IPS-NIHi11 (cell line): ENCODE results near the gene PCDHB12.
"Not testable (repeated sequence)": the region's sequence is repeated elsewhere in the genome, so short reads cannot be mapped to it uniquely, and the experiment has no call there.

Experiments used
- DNase-seq: peaks from one replicate; pipeline ENCODE4 v3.0.0; 2012; ENCODE audit warnings: mixed read lengths, low spot score

The PCDHB12 gene

GRCh38 chr5:141210281-141210680, 1.8 kb downstream of the PCDHB12 start:
- DNase-seq: not testable (repeated sequence)

DNA sequence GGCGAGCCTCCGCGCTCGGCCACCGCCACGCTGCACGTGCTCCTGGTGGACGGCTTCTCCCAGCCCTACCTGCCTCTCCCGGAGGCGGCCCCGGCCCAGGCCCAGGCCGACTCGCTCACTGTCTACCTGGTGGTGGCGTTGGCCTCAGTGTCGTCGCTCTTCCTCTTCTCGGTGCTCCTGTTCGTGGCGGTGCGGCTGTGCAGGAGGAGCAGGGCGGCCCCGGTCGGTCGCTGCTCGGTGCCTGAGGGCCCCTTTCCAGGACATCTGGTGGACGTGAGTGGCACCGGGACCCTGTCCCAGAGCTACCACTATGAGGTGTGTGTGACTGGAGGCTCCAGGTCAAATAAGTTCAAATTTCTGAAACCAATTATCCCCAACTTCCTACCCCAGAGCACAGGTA, 2.3 kb downstream of the PCDHB12 start:
- DNase-seq: not testable (repeated sequence)

GRCh38 chr5:141213656-141214339, 5.3 kb downstream of the PCDHB12 start, which contains the start of gene PCDHB13:
Gene PCDHB13, plus strand, starts transcription at chr5:141213919. Its CDS starts 205 bp downstream, at chr5:141214124.
- not testable (repeated sequence) for DNase-seq

DNA sequence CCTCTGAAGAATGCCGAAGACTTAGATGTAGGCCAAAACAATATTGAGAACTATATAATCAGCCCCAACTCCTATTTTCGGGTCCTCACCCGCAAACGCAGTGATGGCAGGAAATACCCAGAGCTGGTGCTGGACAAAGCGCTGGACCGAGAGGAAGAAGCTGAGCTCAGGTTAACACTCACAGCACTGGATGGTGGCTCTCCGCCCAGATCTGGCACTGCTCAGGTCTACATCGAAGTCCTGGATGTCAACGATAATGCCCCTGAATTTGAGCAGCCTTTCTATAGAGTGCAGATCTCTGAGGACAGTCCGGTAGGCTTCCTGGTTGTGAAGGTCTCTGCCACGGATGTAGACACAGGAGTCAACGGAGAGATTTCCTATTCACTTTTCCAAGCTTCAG, 6.1 kb downstream of the PCDHB12 start:
- DNase-seq: not testable (repeated sequence)

GRCh38 chr5:141215504-141215903, 7.0 kb downstream of the PCDHB12 start:
- DNase-seq: not testable (repeated sequence)

GRCh38 chr5:141216035-141216434, 7.5 kb downstream of the PCDHB12 start:
- DNase-seq: not testable (repeated sequence)

- peak; percentile 65 for DNase-seq
Measured at GRCh38 chr5:141223112-141223783, 14.7 kb downstream of the PCDHB12 start, which contains the start of gene PCDHB14. Gene PCDHB14, plus strand, starts transcription at chr5:141223343. Its CDS starts 163 bp downstream, at chr5:141223506.

DNA sequence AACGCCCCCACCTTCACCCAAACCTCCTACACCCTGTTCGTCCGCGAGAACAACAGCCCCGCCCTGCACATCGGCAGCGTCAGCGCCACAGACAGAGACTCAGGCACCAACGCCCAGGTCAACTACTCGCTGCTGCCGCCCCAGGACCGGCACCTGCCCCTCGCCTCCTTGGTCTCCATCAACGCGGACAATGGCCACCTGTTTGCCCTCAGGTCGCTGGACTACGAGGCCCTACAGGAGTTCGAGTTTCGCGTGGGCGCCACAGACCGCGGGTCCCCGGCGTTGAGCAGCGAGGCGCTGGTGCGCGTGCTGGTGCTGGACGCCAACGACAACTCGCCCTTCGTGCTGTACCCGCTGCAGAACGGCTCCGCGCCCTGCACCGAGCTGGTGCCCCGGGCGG, 16.3 kb downstream of the PCDHB12 start:
- DNase-seq: not testable (repeated sequence)

GRCh38 chr5:141225421-141225820, 16.9 kb downstream of the PCDHB12 start:
- DNase-seq: not testable (repeated sequence)

- DNase-seq: no peak
Measured at GRCh38 chr5:141234109-141234667, 25.7 kb downstream of the PCDHB12 start.

DNA sequence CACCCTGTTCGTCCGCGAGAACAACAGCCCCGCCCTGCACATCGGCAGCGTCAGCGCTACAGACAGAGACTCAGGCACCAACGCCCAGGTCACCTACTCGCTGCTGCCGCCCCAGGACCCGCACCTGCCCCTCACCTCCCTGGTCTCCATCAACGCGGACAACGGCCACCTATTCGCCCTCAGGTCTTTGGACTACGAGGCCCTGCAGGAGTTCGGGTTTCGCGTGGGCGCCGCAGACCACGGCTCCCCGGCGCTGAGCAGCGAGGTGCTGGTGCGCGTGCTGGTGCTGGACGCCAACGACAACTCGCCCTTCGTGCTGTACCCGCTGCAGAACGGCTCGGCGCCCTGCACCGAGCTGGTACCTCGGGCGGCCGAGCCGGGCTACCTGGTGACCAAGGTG, 27.4 kb downstream of the PCDHB12 start:
- DNase-seq: not testable (repeated sequence)

GRCh38 chr5:141236516-141237313, 28.2 kb downstream of the PCDHB12 start:
- no peak for DNase-seq

- DNase-seq: no peak
Measured at GRCh38 chr5:141241496-141241895, 33.0 kb downstream of the PCDHB12 start.

DNA sequence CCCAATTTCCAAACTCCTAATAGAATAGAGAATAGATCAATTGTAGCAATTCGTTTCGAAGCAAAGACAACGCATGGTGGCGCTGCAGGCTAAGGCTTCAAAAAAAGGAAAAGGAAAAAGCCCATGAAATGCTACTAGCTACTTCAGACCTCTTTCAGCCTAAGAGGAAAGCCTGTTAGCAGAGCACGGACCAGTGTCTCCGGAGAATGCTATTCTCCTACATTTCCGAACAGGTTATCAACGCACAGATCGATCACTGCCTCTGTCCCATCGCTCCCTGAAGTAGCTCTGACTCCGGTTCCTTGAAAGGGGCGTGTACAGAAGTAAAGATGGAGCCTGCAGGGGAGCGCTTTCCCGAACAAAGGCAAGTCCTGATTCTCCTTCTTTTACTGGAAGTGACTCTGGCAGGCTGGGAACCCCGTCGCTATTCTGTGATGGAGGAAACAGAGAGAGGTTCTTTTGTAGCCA, 36.8 kb downstream of the PCDHB12 start, which contains the start of gene PCDHB15:
TSS of gene PCDHB15 (plus strand) at position 146 of the 468 bp plus-strand sequence. CDS start at position 330, 184 bp downstream.
- peak; percentile 26 for DNase-seq

DNA sequence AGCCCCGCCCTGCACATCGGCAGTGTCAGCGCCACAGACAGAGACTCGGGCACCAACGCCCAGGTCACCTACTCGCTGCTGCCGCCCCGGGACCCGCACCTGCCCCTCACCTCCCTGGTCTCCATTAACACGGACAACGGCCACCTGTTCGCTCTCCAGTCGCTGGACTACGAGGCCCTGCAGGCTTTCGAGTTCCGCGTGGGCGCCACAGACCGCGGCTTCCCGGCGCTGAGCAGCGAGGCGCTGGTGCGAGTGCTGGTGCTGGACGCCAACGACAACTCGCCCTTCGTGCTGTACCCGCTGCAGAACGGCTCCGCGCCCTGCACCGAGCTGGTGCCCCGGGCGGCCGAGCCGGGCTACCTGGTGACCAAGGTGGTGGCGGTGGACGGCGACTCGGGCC, 38.5 kb downstream of the PCDHB12 start:
- DNase-seq: not testable (repeated sequence)

DNA sequence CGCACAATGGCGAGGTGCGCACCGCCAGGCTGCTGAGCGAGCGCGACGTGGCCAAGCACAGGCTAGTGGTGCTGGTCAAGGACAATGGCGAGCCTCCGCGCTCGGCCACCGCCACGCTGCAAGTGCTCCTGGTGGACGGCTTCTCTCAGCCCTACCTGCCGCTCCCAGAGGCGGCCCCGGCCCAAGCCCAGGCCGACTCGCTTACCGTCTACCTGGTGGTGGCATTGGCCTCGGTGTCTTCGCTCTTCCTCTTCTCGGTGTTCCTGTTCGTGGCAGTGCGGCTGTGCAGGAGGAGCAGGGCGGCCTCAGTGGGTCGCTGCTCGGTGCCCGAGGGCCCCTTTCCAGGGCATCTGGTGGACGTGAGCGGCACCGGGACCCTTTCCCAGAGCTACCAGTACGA, 38.9 kb downstream of the PCDHB12 start:
- not testable (repeated sequence) for DNase-seq

DNA sequence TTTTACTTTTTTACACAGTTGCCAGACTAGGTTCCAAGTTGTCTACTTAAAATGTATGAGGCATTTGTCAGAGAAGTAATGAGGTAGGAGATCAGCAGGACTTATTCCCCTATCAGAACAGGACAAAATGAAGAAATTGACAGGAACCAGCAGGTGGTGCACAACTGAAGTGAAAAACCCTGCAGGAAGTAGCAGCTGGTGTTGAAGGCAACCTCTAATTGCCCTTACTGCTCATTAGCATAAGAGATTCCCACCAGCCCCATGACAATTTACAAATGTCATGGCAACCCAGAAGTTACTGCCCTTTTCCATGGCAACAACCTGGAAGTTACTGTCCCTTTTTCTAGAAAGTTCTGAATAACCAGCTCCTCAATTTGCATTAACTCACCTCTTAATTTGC, 42.1 kb downstream of the PCDHB12 start:
- no peak for DNase-seq

DNA sequence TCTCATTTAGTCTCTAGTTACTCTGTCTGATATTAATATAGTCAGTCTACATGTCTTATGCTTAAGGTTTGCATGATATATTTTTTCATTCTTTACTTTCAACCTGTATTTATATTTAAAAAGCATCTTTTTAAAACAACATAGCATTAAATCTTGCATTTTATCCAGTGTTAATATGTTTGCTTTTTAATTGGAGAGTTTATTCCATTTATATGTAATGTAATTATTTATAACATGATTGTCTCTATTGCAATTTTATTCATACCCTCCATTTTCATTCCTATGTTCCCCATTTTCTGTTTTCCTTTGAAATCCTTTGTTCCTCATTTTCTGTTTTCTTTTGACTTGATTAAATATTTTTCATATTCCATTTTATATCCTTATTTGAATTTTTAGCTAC, 49.9 kb downstream of the PCDHB12 start:
- DNase-seq: no peak

DNA sequence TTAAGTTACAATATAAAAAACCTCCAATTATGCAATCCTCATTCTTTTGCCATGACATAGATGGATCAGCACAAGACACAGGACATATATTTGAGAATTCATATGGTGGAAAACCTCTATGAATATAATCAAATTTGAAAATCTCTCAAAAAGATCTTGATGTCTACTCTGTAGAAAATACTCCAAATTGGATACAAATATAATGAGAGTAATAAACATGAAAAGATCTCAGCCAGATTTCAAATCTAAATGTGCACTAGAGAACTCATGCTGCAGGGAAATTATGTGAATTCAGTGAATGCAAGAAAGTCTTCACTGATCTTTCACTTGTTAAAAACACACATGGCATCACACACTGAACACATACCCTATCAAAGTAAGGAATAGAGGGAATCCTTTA, 50.4 kb downstream of the PCDHB12 start:
- DNase-seq: no peak

GRCh38 chr5:141260458-141261237, 52.1 kb downstream of the PCDHB12 start:
- DNase-seq: no peak

DNA sequence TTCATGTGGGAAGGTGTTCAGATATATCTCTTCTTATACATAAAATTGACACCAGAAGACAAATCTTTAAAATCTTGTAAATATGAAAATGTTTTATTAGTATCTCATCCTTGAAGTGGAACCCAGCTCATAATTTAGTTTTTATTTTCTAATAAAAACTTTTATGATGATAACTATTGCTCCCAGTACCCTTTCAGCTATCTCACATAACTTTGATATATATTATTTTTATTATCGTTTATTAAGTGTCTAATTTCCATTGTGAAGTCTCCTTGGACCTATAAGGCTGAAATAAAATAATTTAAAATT, 52.7 kb downstream of the PCDHB12 start:
- DNase-seq: no peak
